GM21723 (cell line): Measurements from ENCODE around the gene TNFSF13.

Source experiments
- ATAC-seq: cut with Tn5 transposase; IDR thresholded peaks from one replicate; pipeline ENCODE4 v1.9.1; 2021; ENCODE audit warnings: mild to moderate bottlenecking, moderate library complexity; ENCODE audit not compliant: unreplicated experiment

The TNFSF13 gene

DNA sequence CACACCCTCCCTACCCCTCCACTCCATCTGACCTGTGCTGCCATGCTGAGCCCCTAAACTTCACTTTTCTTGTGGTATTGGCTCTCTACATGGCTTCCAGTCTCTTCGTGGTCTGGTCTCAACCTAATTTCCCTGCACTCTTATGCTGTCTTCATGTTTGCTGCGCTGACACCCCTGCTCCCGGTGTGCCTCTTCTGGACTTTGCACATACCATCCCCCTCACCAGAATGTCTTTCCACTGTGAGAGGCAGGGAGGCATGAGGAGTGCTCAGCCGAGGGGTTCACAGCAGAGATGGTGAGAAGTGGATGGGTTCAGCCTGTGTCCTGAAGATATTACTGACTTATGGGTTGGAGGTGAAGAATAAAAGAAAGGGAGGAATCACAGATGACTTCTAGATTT, 7.2 kb upstream of the TNFSF13 start:
- no peak for ATAC-seq

GRCh38 chr17:7552621-7553051, 5.9 kb upstream of the TNFSF13 start:
- ATAC-seq, result peak; percentile 70

- ATAC-seq, result no peak
Observed at GRCh38 chr17:7553356-7553755, 5.2 kb upstream of the TNFSF13 start.

DNA sequence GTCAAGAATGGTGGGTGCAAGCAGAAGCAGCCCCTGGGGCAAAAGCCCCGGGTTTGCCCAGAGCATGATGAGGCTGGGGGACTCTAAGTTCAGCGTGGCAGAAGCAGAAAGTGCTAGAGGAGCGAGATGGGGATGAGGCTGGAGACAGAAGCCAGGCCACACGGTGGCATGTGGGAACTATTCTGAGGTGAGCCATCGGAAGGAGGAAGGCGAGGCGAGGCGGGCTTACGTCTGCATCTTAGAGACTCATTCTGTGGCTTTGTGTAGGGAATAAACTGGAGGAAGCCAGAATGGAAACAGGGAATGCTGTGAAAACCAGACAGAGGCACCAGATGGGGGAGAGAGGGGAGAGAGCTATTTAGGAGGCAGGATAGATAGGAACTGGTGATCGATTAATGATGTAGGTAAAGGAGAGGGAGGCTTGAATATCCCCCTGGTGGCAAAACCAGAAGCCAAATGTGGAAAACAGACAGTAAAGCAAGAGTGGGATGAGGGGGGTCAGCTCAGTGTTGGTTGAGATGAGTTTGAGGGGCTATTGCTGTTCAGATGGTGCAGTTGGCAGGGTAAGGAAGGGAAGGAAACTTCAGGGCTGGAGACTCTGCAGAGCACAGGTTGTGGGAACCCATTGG, 3.1 kb upstream of the TNFSF13 start:
- ATAC-seq, result no peak

- no peak for ATAC-seq
Observed at GRCh38 chr17:7556627-7557026, 1.9 kb upstream of the TNFSF13 start.

- no peak for ATAC-seq
Observed at GRCh38 chr17:7557147-7557764, 1.3 kb upstream of the TNFSF13 start.

GRCh38 chr17:7557775-7558543, 591 bp upstream of the TNFSF13 start:
- ATAC-seq, result no peak

GRCh38 chr17:7559320-7560171, 996 bp downstream of the TNFSF13 start:
- ATAC-seq, result no peak

GRCh38 chr17:7560172-7561027, 1.9 kb downstream of the TNFSF13 start:
- ATAC-seq, result no peak

- ATAC-seq, result peak; percentile 62
Observed at GRCh38 chr17:7561028-7561575, 2.6 kb downstream of the TNFSF13 start.

- ATAC-seq, result peak; percentile 49
Observed at GRCh38 chr17:7561589-7562207, 3.1 kb downstream of the TNFSF13 start, which contains the start of gene SENP3. TSS of gene SENP3 (plus strand) at chr17:7561919. CDS start at chr17:7563077, 1,158 bp downstream.

DNA sequence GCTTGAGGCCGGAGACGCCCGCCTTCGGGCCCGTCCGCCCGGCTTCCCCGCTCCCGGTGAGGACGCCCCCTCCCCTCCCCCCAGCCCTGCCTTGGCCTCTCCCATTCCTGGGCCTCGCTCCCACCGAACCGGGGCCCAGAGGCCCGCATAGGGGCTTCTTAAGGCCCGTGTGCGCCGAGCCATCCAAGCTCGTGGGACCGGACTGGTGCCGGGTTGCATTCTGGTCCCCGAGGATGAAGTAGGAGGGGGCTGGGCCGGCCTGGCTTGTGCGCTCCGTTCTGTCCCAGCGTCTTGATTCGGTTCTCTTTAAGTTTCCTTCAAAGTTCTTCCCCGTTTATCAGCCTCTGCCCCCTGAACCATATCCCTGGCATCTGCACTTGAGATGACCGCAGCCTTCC, 3.7 kb downstream of the TNFSF13 start:
- peak; percentile 12 for ATAC-seq

GRCh38 chr17:7563115-7563869, 4.7 kb downstream of the TNFSF13 start:
- no peak for ATAC-seq

- ATAC-seq, result no peak
Observed at GRCh38 chr17:7569571-7569970, 11.0 kb downstream of the TNFSF13 start.

GRCh38 chr17:7570351-7570750, 11.8 kb downstream of the TNFSF13 start:
- no peak for ATAC-seq

- ATAC-seq, result peak; percentile 89
Observed at GRCh38 chr17:7572338-7572587, 13.7 kb downstream of the TNFSF13 start.

DNA sequence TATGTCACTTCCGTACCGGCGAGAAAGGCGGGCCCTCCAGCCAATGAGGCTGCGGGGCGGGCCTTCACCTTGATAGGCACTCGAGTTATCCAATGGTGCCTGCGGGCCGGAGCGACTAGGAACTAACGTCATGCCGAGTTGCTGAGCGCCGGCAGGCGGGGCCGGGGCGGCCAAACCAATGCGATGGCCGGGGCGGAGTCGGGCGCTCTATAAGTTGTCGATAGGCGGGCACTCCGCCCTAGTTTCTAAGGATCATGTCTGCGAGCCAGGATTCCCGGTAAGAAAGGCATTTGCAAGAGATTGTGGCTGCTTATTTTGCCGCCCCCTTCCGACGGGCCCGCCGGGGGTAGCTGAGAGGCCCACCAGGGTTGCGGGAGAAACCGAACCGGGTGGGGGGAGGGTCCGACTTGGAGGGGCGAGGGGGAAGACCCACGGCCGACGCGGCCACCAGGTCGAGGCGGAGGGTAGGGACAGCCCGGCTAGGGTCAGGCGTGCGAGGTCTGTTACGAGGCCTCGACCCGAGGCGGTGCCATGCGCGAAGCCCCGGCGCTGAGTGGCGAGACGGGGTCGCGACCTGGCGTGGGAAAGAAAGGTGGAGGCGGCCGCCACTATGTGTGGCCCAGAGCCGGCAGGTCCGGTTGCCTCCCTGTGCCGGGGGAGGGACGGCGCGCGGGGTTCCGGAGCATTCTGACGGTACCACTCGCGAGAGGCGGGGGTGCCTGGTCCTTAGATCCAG, 14.2 kb downstream of the TNFSF13 start:
- ATAC-seq, result peak; percentile 5
